ENCODE measurements around the gene DHFR2. TPM values are rescaled to one million over a fixed set of nuclear protein-coding genes. Genes with fewer than 3 reads are reported as not detected.

DHFR2 gene
- total and polyA plus RNA-seq, 4 donors: 3.5 to 8.1 (median 5.1) TPM

DNA sequence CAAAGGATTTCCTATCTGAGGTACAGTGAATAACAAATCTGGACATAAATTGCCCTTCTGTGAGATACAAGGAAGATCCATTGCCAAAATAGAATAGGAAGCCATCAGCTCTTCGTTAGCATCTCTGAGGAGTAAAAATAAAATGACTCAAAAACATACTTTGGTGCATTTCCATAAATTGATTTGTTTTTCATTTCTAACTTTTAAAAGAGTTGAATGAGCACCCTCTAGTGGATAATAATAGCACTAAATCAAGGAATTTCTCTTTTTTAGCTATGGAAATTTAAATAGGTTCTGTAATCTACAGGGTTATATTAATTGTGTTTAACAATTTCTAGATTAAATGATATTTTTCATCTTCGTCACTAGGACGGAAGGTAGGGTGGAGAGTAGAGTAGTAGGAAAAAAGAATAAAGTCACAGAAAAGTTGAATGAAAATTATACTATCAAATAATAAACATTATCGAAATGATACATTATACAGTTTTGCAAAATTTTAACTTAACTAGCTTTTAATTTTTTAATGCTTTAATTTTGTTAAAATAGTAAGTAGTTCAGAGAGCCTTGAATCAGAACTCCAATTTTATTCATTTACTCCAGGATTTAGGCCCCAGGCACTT, 6.6 kb upstream of the DHFR2 start:
- no peak overlapping the region for H3K27ac ChIP-seq (ENCODE audit: low read depth in 1 of 2, low read length in 1 of 2)
- peaks cover 5 to 22% (median 16%) of the 10 kb centered on the region in 4 donors for H3K36me3 ChIP-seq (ENCODE audit: control insufficient read depth in 4 of 4, insufficient read depth in 4 of 4, low read length in 4 of 4)
- no peaks in the 10 kb centered on the region for H3K9me3 ChIP-seq (ENCODE audit: control insufficient read depth in 4 of 4, insufficient read depth in 3 of 4, low read length in 3 of 4)
- peaks cover 0 to 9% (median under 1%) of the 10 kb centered on the region in 5 donors for H3K4me1 ChIP-seq (ENCODE audit: control insufficient read depth in 5 of 5, insufficient read depth in 5 of 5, low read length in 5 of 5)
- 40 to 58% methylated on average over 4 of the region's 4 CpGs for WGBS, 2 donors
- DNase-seq (peak in 2 of 3 donors; percentile 48 to 60), ATAC-seq (ENCODE audit: insufficient read depth, low FRiP score) (no peak)
- H3K4me3 ChIP-seq: no peak overlapping the region
- TF ChIP-seq, protein P1, sequence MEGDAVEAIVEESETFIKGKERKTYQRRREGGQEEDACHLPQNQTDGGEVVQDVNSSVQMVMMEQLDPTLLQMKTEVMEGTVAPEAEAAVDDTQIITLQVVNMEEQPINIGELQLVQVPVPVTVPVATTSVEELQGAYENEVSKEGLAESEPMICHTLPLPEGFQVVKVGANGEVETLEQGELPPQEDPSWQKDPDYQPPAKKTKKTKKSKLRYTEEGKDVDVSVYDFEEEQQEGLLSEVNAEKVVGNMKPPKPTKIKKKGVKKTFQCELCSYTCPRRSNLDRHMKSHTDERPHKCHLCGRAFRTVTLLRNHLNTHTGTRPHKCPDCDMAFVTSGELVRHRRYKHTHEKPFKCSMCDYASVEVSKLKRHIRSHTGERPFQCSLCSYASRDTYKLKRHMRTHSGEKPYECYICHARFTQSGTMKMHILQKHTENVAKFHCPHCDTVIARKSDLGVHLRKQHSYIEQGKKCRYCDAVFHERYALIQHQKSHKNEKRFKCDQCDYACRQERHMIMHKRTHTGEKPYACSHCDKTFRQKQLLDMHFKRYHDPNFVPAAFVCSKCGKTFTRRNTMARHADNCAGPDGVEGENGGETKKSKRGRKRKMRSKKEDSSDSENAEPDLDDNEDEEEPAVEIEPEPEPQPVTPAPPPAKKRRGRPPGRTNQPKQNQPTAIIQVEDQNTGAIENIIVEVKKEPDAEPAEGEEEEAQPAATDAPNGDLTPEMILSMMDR (IDR thresholded peaks at IDR 0.05; ENCODE audit: control extremely low read depth, extremely low read depth): peak; percentile 27
- no peak overlapping the region for H3K9ac ChIP-seq (ENCODE audit: insufficient read depth in 1 of 2, low read length in 2 of 2)
- no peaks in the 10 kb centered on the region for H3K27me3 ChIP-seq (ENCODE audit: control insufficient read depth in 3 of 3, insufficient read depth in 3 of 3, low read length in 2 of 3)

DNA sequence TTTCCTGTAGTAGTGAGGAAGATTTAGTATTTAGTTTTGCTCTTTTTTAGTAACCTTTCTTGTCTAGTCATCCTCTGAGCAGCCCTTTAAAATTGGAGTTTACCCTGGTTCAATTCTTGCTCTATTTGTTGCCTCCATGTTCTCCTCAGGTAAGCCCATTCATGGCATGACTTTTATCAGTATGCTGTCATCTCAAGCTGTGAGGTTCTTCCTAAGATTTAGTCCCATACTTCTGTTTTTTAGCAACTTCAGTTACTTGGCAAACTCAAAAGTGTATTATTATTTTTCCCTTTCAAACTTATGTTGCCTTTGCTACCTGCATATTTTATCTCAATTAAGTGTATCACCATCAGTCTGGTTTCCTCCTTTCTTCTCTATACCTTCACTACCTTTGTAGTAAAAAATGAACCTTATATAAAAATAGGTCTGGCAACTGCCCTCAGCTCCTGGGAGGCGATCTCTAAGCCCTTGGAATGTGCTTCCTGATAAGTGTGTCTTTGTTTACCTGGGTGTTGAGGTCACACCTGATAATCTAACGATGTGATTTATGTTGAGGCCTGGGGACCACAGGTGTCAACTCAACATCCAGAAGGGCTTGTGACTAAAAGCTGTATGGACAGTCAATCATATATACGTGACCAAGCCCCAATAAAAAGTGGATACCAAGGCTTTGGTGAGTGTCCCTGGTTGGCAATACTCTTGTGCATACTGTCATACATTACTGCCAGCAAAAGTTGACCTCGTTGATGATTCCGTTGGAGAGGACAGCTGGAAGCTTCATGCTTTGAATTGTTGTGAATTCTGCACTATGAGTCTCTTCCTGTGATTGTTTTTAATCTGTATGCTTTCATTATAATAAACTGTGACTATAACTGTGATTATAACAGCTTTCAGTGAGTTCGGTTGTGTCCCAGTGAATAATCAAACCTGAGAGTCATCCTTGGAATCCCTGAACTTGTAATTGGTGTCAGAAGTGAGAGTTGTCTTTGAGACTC, 4.1 kb upstream of the DHFR2 start:
- Histone ChIP-seq H3K9ac (ENCODE audit: insufficient read depth in 1 of 2, low read length in 2 of 2) (no peak overlapping the region), H3K27ac (ENCODE audit: low read depth in 1 of 2, low read length in 1 of 2) (no peak overlapping the region), H3K27me3 (ENCODE audit: control insufficient read depth in 3 of 3, insufficient read depth in 3 of 3, low read length in 2 of 3) (no peaks in the 10 kb centered on the region), H3K4me1 (ENCODE audit: control insufficient read depth in 5 of 5, insufficient read depth in 5 of 5, low read length in 5 of 5) (peaks cover 0 to 20% (median 5%) of the 10 kb centered on the region in 5 donors), H3K9me3 (ENCODE audit: control insufficient read depth in 4 of 4, insufficient read depth in 3 of 4, low read length in 3 of 4) (no peaks in the 10 kb centered on the region), H3K36me3 (ENCODE audit: control insufficient read depth in 4 of 4, insufficient read depth in 4 of 4, low read length in 4 of 4) (peaks cover 3 to 19% (median 16%) of the 10 kb centered on the region in 4 donors), H3K4me3 (no peak overlapping the region)
- WGBS, 2 donors: 74 to 87% methylated on average over 6 of the region's 6 CpGs
- no peak for ATAC-seq (ENCODE audit: insufficient read depth, low FRiP score)
- no peak for DNase-seq
- TF ChIP-seq, protein P1 (IDR thresholded peaks at IDR 0.05; ENCODE audit: control extremely low read depth, extremely low read depth): no peak

DNA sequence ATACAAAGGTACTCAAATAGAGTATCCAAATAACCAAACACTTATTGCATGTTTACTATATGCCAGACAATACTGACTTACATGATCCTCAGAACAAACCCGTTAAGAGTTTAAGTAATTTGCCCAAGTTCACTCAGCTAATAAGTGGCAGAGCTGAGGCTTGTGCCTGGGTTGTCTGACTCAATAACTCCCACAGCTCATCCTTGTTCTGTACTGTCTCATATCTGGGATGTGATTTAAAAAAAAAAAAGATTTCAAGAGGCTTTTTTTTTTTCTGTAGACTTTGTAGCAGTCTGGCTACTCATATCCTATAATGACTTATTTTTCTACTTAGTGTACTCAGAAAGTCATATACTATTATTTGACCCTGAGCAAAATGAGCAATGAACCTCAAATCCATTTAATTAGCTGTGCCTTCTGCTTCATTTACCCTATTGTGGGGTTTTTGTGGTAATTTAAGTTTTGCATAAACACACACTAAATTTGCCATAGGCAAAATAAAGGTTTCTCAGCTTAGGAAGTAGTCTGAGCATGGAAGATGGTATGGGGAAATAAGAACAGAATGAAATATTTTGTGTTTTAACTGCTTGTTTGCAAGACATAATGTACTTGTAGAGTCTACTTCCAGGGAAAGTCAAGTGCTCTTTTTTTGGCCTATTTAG, 3.2 kb upstream of the DHFR2 start:
- no peak for DNase-seq
- no peak overlapping the region for H3K27ac ChIP-seq (ENCODE audit: low read depth in 1 of 2, low read length in 1 of 2)
- 75 to 90% methylated on average over 1 of the region's 1 CpG for WGBS, 2 donors
- H3K9me3 ChIP-seq (ENCODE audit: control insufficient read depth in 4 of 4, insufficient read depth in 3 of 4, low read length in 3 of 4): no peaks in the 10 kb centered on the region
- no peak overlapping the region for H3K9ac ChIP-seq (ENCODE audit: insufficient read depth in 1 of 2, low read length in 2 of 2)
- H3K27me3 ChIP-seq (ENCODE audit: control insufficient read depth in 3 of 3, insufficient read depth in 3 of 3, low read length in 2 of 3): no peaks in the 10 kb centered on the region
- peaks cover 0 to 15% (median 12%) of the 10 kb centered on the region in 4 donors for H3K36me3 ChIP-seq (ENCODE audit: control insufficient read depth in 4 of 4, insufficient read depth in 4 of 4, low read length in 4 of 4)
- no peak for ATAC-seq (ENCODE audit: insufficient read depth, low FRiP score)
- peaks cover 0 to 22% (median 5%) of the 10 kb centered on the region in 5 donors for H3K4me1 ChIP-seq (ENCODE audit: control insufficient read depth in 5 of 5, insufficient read depth in 5 of 5, low read length in 5 of 5)
- no peak overlapping the region for H3K4me3 ChIP-seq
- TF ChIP-seq, protein P1 (IDR thresholded peaks at IDR 0.05; ENCODE audit: control extremely low read depth, extremely low read depth): no peak

Data from lung (tissue), 12 donors.